ENCODE results near the gene SSR4. TPM values are rescaled to one million over a fixed set of nuclear protein-coding genes. Genes with fewer than 3 reads are reported as not detected.

Gene SSR4
- total RNA-seq, 1 experiment from 2014 or later, result 179 TPM

- no peak overlapping the region for H3K9ac ChIP-seq (ENCODE audit: extremely low read depth, insufficient read length, low read length)
- H3K4me3 Mint-ChIP-seq, result no peak overlapping the region
- H3K27ac ChIP-seq (ENCODE audit: insufficient read length, low read depth, low read length), result no peak overlapping the region
- no peak overlapping the region for H3K4me2 ChIP-seq (ENCODE audit: insufficient read depth, insufficient read length, low read length)
- WGBS (ENCODE audit: extremely low coverage, insufficient read length, low lambda C conversion rate), result no CpG with 5 or more reads among the region's 24 CpGs
- no peaks in the 10 kb centered on the region for H3K4me1 ChIP-seq (ENCODE audit: insufficient read depth, low read length)
- H3K79me2 ChIP-seq (ENCODE audit: insufficient read depth, low read length), result no peaks in the 10 kb centered on the region
- no peaks in the 10 kb centered on the region for H4K20me1 ChIP-seq (ENCODE audit: control insufficient read depth, insufficient read depth, insufficient read length)
- no peak for DNase-seq
- peaks cover 38 to 63% of the 10 kb centered on the region in 2 experiments for H3K9me3 Mint-ChIP-seq
- H4K5ac ChIP-seq (ENCODE audit: insufficient read length, low read depth, low read length), result no peak overlapping the region
- no peak overlapping the region for H3K27ac Mint-ChIP-seq
- no peak overlapping the region for H2BK20ac ChIP-seq (ENCODE audit: low read depth, low read length, poor library complexity, severe bottlenecking)
- no peak overlapping the region for H3K56ac ChIP-seq (ENCODE audit: insufficient read length, low read depth, low read length)
- no peak overlapping the region for H3T11ph ChIP-seq (ENCODE audit: low read length)
- H2AFZ ChIP-seq (ENCODE audit: low read length), result no peak overlapping the region
- no peak overlapping the region for H4K8ac ChIP-seq (replicated peaks; ENCODE audit: insufficient read length, low read depth, low read length)
- H3K36me3 Mint-ChIP-seq (ENCODE audit: insufficient read depth in 1 of 3, low read depth in 3 of 3), result peaks cover 8 to 22% (median 9%) of the 10 kb centered on the region in 3 experiments; a peak in 6 of 7 replicates
- H3K27me3 Mint-ChIP-seq (ENCODE audit: low read depth), result peaks cover 2% of the 10 kb centered on the region; the same call in 1 of the 2 replicates
- H3K23ac ChIP-seq (ENCODE audit: insufficient read length, low read depth, low read length), result no peak overlapping the region
- peaks cover 4 to 8% of the 10 kb centered on the region in 2 experiments for H3K4me1 Mint-ChIP-seq
- H3K4ac ChIP-seq (ENCODE audit: low read depth, low read length), result no peak overlapping the region
- TF ChIP-seq, protein P1, sequence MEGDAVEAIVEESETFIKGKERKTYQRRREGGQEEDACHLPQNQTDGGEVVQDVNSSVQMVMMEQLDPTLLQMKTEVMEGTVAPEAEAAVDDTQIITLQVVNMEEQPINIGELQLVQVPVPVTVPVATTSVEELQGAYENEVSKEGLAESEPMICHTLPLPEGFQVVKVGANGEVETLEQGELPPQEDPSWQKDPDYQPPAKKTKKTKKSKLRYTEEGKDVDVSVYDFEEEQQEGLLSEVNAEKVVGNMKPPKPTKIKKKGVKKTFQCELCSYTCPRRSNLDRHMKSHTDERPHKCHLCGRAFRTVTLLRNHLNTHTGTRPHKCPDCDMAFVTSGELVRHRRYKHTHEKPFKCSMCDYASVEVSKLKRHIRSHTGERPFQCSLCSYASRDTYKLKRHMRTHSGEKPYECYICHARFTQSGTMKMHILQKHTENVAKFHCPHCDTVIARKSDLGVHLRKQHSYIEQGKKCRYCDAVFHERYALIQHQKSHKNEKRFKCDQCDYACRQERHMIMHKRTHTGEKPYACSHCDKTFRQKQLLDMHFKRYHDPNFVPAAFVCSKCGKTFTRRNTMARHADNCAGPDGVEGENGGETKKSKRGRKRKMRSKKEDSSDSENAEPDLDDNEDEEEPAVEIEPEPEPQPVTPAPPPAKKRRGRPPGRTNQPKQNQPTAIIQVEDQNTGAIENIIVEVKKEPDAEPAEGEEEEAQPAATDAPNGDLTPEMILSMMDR (conservative IDR thresholded peaks at IDR 0.05), result no peak
- peaks cover 8% of the 10 kb centered on the region for H3K9me3 ChIP-seq (ENCODE audit: control insufficient read depth, low read depth, low read length)
- no peaks in the 10 kb centered on the region for H3K27me3 ChIP-seq (ENCODE audit: insufficient read depth, low read length)
- H2BK120ac ChIP-seq (ENCODE audit: low read depth, low read length, poor library complexity, severe bottlenecking), result no peak overlapping the region
- no peak overlapping the region for H2BK5ac ChIP-seq (ENCODE audit: insufficient read length, low read length)
- no peaks in the 10 kb centered on the region for H3K23me2 ChIP-seq (ENCODE audit: insufficient read length, low read depth, low read length, poor library complexity, severe bottlenecking)
- no peak overlapping the region for H2BK15ac ChIP-seq (ENCODE audit: low read depth, low read length)
- H3K14ac ChIP-seq (ENCODE audit: insufficient read depth, low read length), result no peak overlapping the region
- no peak overlapping the region for H4K91ac ChIP-seq (ENCODE audit: insufficient read length, low read depth, low read length)
- no peaks in the 10 kb centered on the region for H3K79me1 ChIP-seq (ENCODE audit: insufficient read depth, low read depth, low read length, poor library complexity, severe bottlenecking)
- no peak overlapping the region for H2BK12ac ChIP-seq (ENCODE audit: insufficient read length, low read depth, low read length)
- H3K18ac ChIP-seq (ENCODE audit: insufficient read length, low read depth, low read length), result no peak overlapping the region
- H2AK5ac ChIP-seq (ENCODE audit: insufficient read length, low read length), result no peak overlapping the region
These were observed 12.9 kb upstream of the SSR4 start for GRCh38 chrX:153781428-153782047.

Data from H9 (cell line).